A549 (cell line): ENCODE measurements around the gene MRPL14. TPM values are rescaled to one million over a fixed set of nuclear protein-coding genes. Genes with fewer than 3 reads are reported as not detected.
A peak's percentile ranks its signal among the peaks of the same experiment; 100 is the strongest.

ENCODE experiments used
- ATAC-seq, 2 experiments: fragments of 200-7000 bp in 1 of 2; fragments of >200 bp in 1 of 2; cut with Nextera tagmentation in 1 of 2; cut with Tn5 transposase in 1 of 2; 3 replicates each; pipeline versions ENCODE4 v1.8.0 to v1.9.1; 2018 to 2020; ENCODE audit warnings: mild to moderate bottlenecking in 1 of 2, moderate library complexity in 1 of 2
- CTCF ChIA-PET: fragments of 300-600 bp; sonication (Branson Sonifier 250); formaldehyde crosslinking; extraction: SDS; loops from one replicate; lab custom pipeline; 2021; ENCODE audit warnings: antibody characterized with exemption, inconsistent platforms; lab: Yijun Ruan, JAX
- POLR2A ChIA-PET: fragments of 350-600 bp; formaldehyde crosslinking; extraction: SDS; loops from one replicate; lab custom pipeline; 2021; ENCODE audit warnings: antibody characterized with exemption, inconsistent platforms; lab: Yijun Ruan, JAX
- DNase-seq, 2 experiments: peaks; one replicate each; pipeline versions ENCODE4 v3.0.0 to v3.0.0-alpha.2; 2011 to 2016; ENCODE audit warnings: low read depth in 1 of 2, low spot score in 1 of 2
- FAIRE-seq: peaks from 2 replicates; lab custom pipeline; 2011; peaks lifted over from hg19 to GRCh38; lab: Jason Lieb, UNC
- H3K27ac ChIP-seq, 2 experiments: fragments of >200 bp; sonication (Bioruptor Twin); formaldehyde crosslinking; 3 replicates each; pipeline ENCODE4 v1.5.1; 2016 to 2017
- H3K4me1 ChIP-seq: fragments of >200 bp; sonication (Bioruptor Twin); formaldehyde crosslinking; 3 replicates; pipeline ENCODE4 v1.6.1; 2016
- H3K4me2 ChIP-seq: fragments of >200 bp; sonication (Bioruptor Twin); formaldehyde crosslinking; 3 replicates; pipeline ENCODE4 v1.6.1; 2016
- H3K4me3 ChIP-seq: fragments of >200 bp; sonication (Bioruptor Twin); formaldehyde crosslinking; 3 replicates; pipeline ENCODE4 v1.5.1; 2016
- H3K9me3 ChIP-seq: fragments of >200 bp; sonication (Bioruptor Twin); formaldehyde crosslinking; 3 replicates; pipeline ENCODE4 v1.6.1; 2016
- BHLHE40 ChIP-seq: IDR thresholded peaks from 2 replicates; pipeline ENCODE4 v1.6.1; 2012; ENCODE audit warnings: low read depth, low read length, inconsistent platforms
- CBX2 ChIP-seq: fragments of 200-600 bp; sonication (generic); IDR thresholded peaks from 2 replicates; pipeline ENCODE4 v1.6.1; 2016; ENCODE audit warnings: low read depth, mild to moderate bottlenecking, borderline replicate concordance
- CEBPB ChIP-seq, 2 experiments: fragments of >200 bp in 1 of 2; sonication (Bioruptor Twin) in 1 of 2; formaldehyde crosslinking in 1 of 2; IDR thresholded peaks; 2 replicates each; pipeline ENCODE4 v1.6.1; 2012 to 2016
- CHD4 ChIP-seq: fragments of 200-600 bp; sonication (generic); IDR thresholded peaks from 2 replicates; pipeline ENCODE4 v1.6.1; 2016; ENCODE audit warnings: antibody characterized with exemption, mild to moderate bottlenecking, borderline replicate concordance
- EP300 ChIP-seq, 2 experiments: fragments of >200 bp; sonication (Bioruptor Twin); formaldehyde crosslinking; IDR thresholded peaks; 2 replicates in 1 of 2; 3 replicates in 1 of 2; pipeline ENCODE4 v1.6.1; 2016 to 2017
- ESRRA ChIP-seq: fragments of 150-350 bp; IDR thresholded peaks from 2 replicates; pipeline ENCODE4 v1.6.1; 2014; ENCODE audit warnings: mild to moderate bottlenecking, low read length, borderline replicate concordance
- FOSL2 ChIP-seq, 2 experiments: fragments of 450-650 bp in 1 of 2; fragments of >200 bp in 1 of 2; sonication (Bioruptor Twin) in 1 of 2; formaldehyde crosslinking; IDR thresholded peaks; 2 replicates each; pipeline versions ENCODE4 v1.5.0 to v1.6.1; 2016 to 2020; ENCODE audit warnings: mild to moderate bottlenecking in 1 of 2, moderate library complexity in 1 of 2
- GATA3 ChIP-seq: IDR thresholded peaks from 2 replicates; pipeline ENCODE4 v1.6.1; 2012; ENCODE audit warnings: borderline replicate concordance
- HOXB13 ChIP-seq: fragments of 250-450 bp; sonication (Bioruptor Pico); IDR thresholded peaks from 2 replicates; pipeline ENCODE4 v1.5.0; 2020; ENCODE audit warnings: low read depth, mild to moderate bottlenecking, moderate library complexity
- JUN ChIP-seq, 2 experiments: fragments of >200 bp; sonication (Bioruptor Twin); formaldehyde crosslinking; IDR thresholded peaks; 2 replicates in 1 of 2; 3 replicates in 1 of 2; pipeline ENCODE4 v1.6.1; 2016 to 2017
- JUNB ChIP-seq: fragments of >200 bp; sonication (Bioruptor Twin); formaldehyde crosslinking; IDR thresholded peaks from 2 replicates; pipeline ENCODE4 v1.6.1; 2016
- MAZ ChIP-seq: fragments of 150-350 bp; IDR thresholded peaks from 2 replicates; pipeline ENCODE4 v1.6.1; 2014; ENCODE audit warnings: antibody characterized with exemption, low read depth, low read length, borderline replicate concordance
- MYC ChIP-seq: IDR thresholded peaks from 2 replicates; pipeline ENCODE4 v1.6.1; 2012; ENCODE audit warnings: mild to moderate bottlenecking, inconsistent platforms, low read length, improper control_type of control experiment, borderline replicate concordance
- NR3C1 ChIP-seq: fragments of >200 bp; sonication (Bioruptor Twin); formaldehyde crosslinking; IDR thresholded peaks from 3 replicates; pipeline ENCODE4 v1.6.1; 2017
- PHF8 ChIP-seq: fragments of 200-600 bp; sonication (generic); IDR thresholded peaks from 2 replicates; pipeline ENCODE4 v1.6.1; 2016; ENCODE audit warnings: low read depth, mild to moderate bottlenecking, antibody characterized with exemption, moderate library complexity, borderline replicate concordance
- POLR2AphosphoS2 ChIP-seq: conservative IDR thresholded peaks from 2 replicates; pipeline ENCODE4 v1.6.1; 2012; ENCODE audit warnings: low read length, improper control_type of control experiment, inconsistent platforms
- RARB ChIP-seq: fragments of 250-450 bp; sonication (Bioruptor Pico); IDR thresholded peaks from 2 replicates; pipeline ENCODE4 v1.8.0; 2021; ENCODE audit warnings: mild to moderate bottlenecking, moderate library complexity
- RCOR1 ChIP-seq: fragments of 150-350 bp; IDR thresholded peaks from 2 replicates; pipeline ENCODE4 v1.6.1; 2014; ENCODE audit warnings: antibody characterized with exemption, low read length, low read depth
- SREBF2 ChIP-seq: fragments of 450-650 bp; IDR thresholded peaks from 2 replicates; pipeline ENCODE4 v1.6.1; 2014; ENCODE audit warnings: mild to moderate bottlenecking, moderate library complexity
- TFCP2L1 ChIP-seq: fragments of 250-450 bp; sonication (Bioruptor Pico); IDR thresholded peaks from 2 replicates; pipeline ENCODE4 v1.5.0; 2021; ENCODE audit warnings: mild to moderate bottlenecking
- TP53 ChIP-seq: fragments of 250-450 bp; sonication (Bioruptor Pico); IDR thresholded peaks from 2 replicates; pipeline ENCODE4 v1.5.0; 2021; ENCODE audit warnings: mild to moderate bottlenecking, moderate library complexity
- ZC3H11A ChIP-seq: fragments of 450-650 bp; IDR thresholded peaks from 2 replicates; pipeline ENCODE4 v1.6.1; 2014; ENCODE audit warnings: antibody characterized with exemption, mild to moderate bottlenecking
- ZNF302 ChIP-seq: fragments of 250-450 bp; sonication (Bioruptor Pico); IDR thresholded peaks from 2 replicates; pipeline ENCODE4 v1.9.0; 2021; ENCODE audit warnings: inconsistent platforms, mild to moderate bottlenecking, moderate library complexity
- WGBS: methylation state at CpG from one replicate; pipeline ENCODE4 v1.1.6; 2017; ENCODE audit errors: missing lambda C conversion rate; 5-methylcytosine and 5-hydroxymethylcytosine counted together
- polyA plus RNA-seq, 4 experiments: library from polyadenylated mRNA; depleted of rRNA in 3 of 4; stranded (reverse); fragments of >200 nt; fragmentation: RNase III in 1 of 4; extraction: RNeasy Plus Mini Kit Qiagen cat#74134 plus additional on column Dnase treatment in 1 of 4; gene quantifications; 2 replicates in 3 of 4; 3 replicates in 1 of 4; pipeline ENCODE4 v1.2.3, GENCODE V29; 2011 to 2017
- TF ChIP-seq, protein P1 (sequence below): IDR thresholded peaks from 2 replicates; pipeline ENCODE4 v1.6.1; 2012; ENCODE audit warnings: low read depth, borderline replicate concordance
- TF ChIP-seq, protein P2 (sequence below): fragments of >200 bp; sonication (Bioruptor Twin); formaldehyde crosslinking; IDR thresholded peaks from 3 replicates; pipeline ENCODE4 v1.6.1; 2016
- TF ChIP-seq, protein P3 (sequence below): fragments of 150-350 bp; IDR thresholded peaks from 2 replicates; pipeline ENCODE4 v1.6.1; 2014; ENCODE audit warnings: low read depth, mild to moderate bottlenecking, low read length

The MRPL14 gene
- polyA plus RNA-seq, 2 of the 4 experiments (the other 2 are of a cell fraction), result 47.1 to 55.3 TPM

DNA sequence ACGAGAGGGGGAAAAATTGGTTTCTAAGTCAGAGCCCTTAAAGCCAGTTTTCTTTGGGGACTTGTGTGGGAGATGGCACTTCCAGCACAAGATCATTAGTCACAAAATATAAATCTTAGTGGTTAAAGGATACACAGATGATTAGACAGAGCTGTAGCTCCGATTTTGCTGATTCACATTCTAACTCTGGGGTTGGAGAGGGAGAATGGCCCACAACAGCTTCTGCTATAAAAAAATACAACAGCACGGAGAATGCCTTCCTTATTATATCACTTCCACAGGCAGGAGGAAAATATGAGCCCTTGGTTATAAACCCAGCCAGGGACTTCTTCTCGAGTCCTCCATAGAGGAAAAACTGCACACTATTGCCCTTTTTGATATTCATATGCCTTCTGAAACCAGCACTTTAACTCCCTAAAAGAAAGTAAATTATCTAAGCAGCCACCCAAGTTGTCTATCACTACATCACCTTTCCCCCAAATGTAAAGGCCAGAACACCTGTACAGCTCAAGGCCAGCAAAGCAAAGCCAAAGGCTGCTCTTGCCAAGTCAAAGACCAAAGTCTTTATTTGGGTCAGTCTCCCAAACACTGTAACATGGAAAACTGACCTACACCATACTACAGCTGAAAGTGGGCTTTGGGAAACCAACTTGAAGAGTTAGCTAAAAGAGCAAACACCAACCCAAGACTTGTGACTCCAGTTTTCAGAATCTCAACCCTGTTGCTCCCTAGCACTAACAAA lies 10.4 kb downstream of the MRPL14 start:
- peak overlapping the region in 1 of 2 experiments; percentile 24; a peak in 3 of 6 replicates for H3K27ac ChIP-seq
- TF ChIP-seq, protein P1, sequence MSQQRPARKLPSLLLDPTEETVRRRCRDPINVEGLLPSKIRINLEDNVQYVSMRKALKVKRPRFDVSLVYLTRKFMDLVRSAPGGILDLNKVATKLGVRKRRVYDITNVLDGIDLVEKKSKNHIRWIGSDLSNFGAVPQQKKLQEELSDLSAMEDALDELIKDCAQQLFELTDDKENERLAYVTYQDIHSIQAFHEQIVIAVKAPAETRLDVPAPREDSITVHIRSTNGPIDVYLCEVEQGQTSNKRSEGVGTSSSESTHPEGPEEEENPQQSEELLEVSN, result no peak
- TF ChIP-seq TP53 (CRISPR knock-in tag) (no peak), JUNB (no peak), CBX2 (no peak), RCOR1 (no peak), ESRRA (no peak), HOXB13 (CRISPR knock-in tag) (no peak), FOSL2 (IDR thresholded peaks at IDR 0.05) (no peak), FOSL2 (CRISPR knock-in tag; IDR thresholded peaks at IDR 0.05) (no peak), POLR2AphosphoS2 (no peak), BHLHE40 (no peak), ZNF302 (CRISPR knock-in tag) (no peak)
- TF ChIP-seq, protein P2, sequence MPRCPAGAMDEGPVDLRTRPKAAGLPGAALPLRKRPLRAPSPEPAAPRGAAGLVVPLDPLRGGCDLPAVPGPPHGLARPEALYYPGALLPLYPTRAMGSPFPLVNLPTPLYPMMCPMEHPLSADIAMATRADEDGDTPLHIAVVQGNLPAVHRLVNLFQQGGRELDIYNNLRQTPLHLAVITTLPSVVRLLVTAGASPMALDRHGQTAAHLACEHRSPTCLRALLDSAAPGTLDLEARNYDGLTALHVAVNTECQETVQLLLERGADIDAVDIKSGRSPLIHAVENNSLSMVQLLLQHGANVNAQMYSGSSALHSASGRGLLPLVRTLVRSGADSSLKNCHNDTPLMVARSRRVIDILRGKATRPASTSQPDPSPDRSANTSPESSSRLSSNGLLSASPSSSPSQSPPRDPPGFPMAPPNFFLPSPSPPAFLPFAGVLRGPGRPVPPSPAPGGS, result no peak
- no peak for DNase-seq
- no peak for FAIRE-seq
- 81% methylated on average over 4 of the region's 4 CpGs for WGBS
- peaks cover 47% of the 10 kb centered on the region for H3K4me1 ChIP-seq
- H3K9me3 ChIP-seq, result no peaks in the 10 kb centered on the region
- no peak for ATAC-seq
- ChIA-PET CTCF (interaction anchor here (1.1 to 2.2 kb wide), 4 partner anchors 20 to 450 kb away, joined by 3 to 9 read pairs (median 4); no protein-coding TSS in a partner anchor), POLR2A (interaction anchor here (0.6 kb wide), 1 partner anchor 13 kb away, joined by 6 read pairs; no protein-coding TSS in a partner anchor)
- H3K4me2 ChIP-seq, result no peak overlapping the region; the same call in 2 of the 3 replicates
- no peak overlapping the region for H3K4me3 ChIP-seq

DNA sequence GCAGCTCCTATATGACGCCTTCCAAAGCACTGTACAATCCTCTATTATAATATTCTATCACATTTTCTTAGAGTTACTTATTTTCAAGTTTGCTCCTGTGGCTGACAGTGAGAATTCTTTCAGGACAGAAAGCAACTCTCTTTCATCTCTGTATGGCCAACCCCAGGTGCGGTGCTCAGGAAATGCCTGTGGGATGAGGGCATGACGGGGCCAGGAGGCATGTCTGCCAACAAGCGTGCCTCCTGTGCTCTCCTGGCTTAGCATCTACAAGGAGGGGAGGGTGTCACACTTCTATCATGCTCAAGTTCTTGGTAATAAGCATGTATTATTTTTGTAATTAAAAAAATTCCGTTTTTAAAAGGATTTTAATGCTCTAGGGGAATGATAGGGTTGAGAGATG lies 11.4 kb downstream of the MRPL14 start:
- TF ChIP-seq GATA3 (no peak), SREBF2 (no peak), CEBPB (IDR thresholded peaks at IDR 0.05) (no peak), RARB (CRISPR knock-in tag) (no peak), MYC (no peak), ZC3H11A (no peak), PHF8 (no peak), BHLHE40 (no peak), MAZ (no peak), EP300 (IDR thresholded peaks at IDR 0.05) (no peak), JUN (IDR thresholded peaks at IDR 0.05) (no peak), TFCP2L1 (CRISPR knock-in tag) (no peak), NR3C1 (no peak), HOXB13 (CRISPR knock-in tag) (no peak), CHD4 (no peak), POLR2AphosphoS2 (no peak)
- TF ChIP-seq, protein P1, result no peak
- TF ChIP-seq, protein P3, sequence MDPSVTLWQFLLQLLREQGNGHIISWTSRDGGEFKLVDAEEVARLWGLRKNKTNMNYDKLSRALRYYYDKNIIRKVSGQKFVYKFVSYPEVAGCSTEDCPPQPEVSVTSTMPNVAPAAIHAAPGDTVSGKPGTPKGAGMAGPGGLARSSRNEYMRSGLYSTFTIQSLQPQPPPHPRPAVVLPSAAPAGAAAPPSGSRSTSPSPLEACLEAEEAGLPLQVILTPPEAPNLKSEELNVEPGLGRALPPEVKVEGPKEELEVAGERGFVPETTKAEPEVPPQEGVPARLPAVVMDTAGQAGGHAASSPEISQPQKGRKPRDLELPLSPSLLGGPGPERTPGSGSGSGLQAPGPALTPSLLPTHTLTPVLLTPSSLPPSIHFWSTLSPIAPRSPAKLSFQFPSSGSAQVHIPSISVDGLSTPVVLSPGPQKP, result no peak
- TF ChIP-seq, protein P2, result no peak
- TF ChIP-seq, all 56 proteins: peak for 0
- no peak overlapping the region for H3K4me3 ChIP-seq
- no peaks in the 10 kb centered on the region for H3K9me3 ChIP-seq
- no peak for FAIRE-seq
- no peak overlapping the region for H3K4me2 ChIP-seq
- CTCF ChIA-PET, result interaction anchor here (1.5 to 2.2 kb wide), 2 partner anchors 19 kb away, joined by 5 to 9 read pairs; no protein-coding TSS in a partner anchor
- H3K27ac ChIP-seq, result peak overlapping the region in 1 of 2 experiments; percentile 24; a peak in 1 of 6 replicates
- 81% methylated on average over 5 of the region's 5 CpGs for WGBS
- no peak for DNase-seq
- H3K4me1 ChIP-seq, result peaks cover 39% of the 10 kb centered on the region
- POLR2A ChIA-PET, result no interaction called here
- no peak for ATAC-seq
